Uterus (tissue), 4 donors: ENCODE measurements around the gene CARD9. TPM values are rescaled to one million over a fixed set of nuclear protein-coding genes. Genes with fewer than 3 reads are reported as not detected.

ENCODE experiments used
- DNase-seq, 2 donors: peaks; one replicate each; pipeline ENCODE4 v3.0.0-alpha.2; 2019 to 2020
- H3K27ac ChIP-seq, 2 donors: fragments of 200-600 bp; sonication (generic); 1 replicate in 1 of 2; 2 replicates in 1 of 2; pipeline ENCODE4 v1.5.1; 2016 to 2018
- H3K27me3 ChIP-seq, 2 donors: fragments of 200-600 bp; sonication (generic); one replicate each; pipeline ENCODE4 v1.5.1; 2018 to 2019; ENCODE audit warnings: control low read depth in 1 of 2
- H3K36me3 ChIP-seq, 2 donors: fragments of 200-600 bp; sonication (generic); one replicate each; pipeline ENCODE4 v1.5.1; 2019; ENCODE audit warnings: control low read depth in 1 of 2
- H3K4me1 ChIP-seq, 2 donors: fragments of 200-600 bp; sonication (generic); one replicate each; pipeline ENCODE4 v1.5.1; 2018 to 2019; ENCODE audit warnings: control low read depth in 1 of 2
- H3K4me3 ChIP-seq, 2 donors: fragments of 200-600 bp; sonication (generic); 1 replicate in 1 of 2; 2 replicates in 1 of 2; pipeline ENCODE4 v1.5.1; 2018 to 2019; ENCODE audit warnings: mild to moderate bottlenecking in 1 of 2
- H3K9me3 ChIP-seq, 2 donors: fragments of 200-600 bp; sonication (generic); one replicate each; pipeline ENCODE4 v1.5.1; 2019; ENCODE audit warnings: control low read depth in 1 of 2
- CTCF ChIP-seq, 4 experiments: fragments of 200-600 bp in 2 of 4; fragments of 450-650 bp in 2 of 4; sonication (generic) in 2 of 4; IDR thresholded peaks; one replicate each; pipeline ENCODE4 v1.5.1; 2016 to 2019; ENCODE audit warnings: antibody characterized with exemption in 4 of 4, mild to moderate bottlenecking in 2 of 4, moderate library complexity in 1 of 4
- POLR2A ChIP-seq, 2 donors: fragments of 450-650 bp; IDR thresholded peaks; one replicate each; pipeline ENCODE4 v1.6.1; 2016; ENCODE audit warnings: antibody characterized with exemption in 2 of 2, mild to moderate bottlenecking in 1 of 2, moderate library complexity in 1 of 2
- intact Hi-C: fragments of 100-400 bp; cut with DNase I; formaldehyde crosslinking; loops from one replicate; pipeline ENCODE4 v1.15.1; 2023; ENCODE audit warnings: low total_unique reads
- total RNA-seq, 4 donors: library from RNA; depleted of rRNA in 3 of 4; stranded (reverse); fragments of >200 nt in 3 of 4; gene quantifications; one replicate each; pipeline versions ENCODE4 v1.1.0 to v1.2.4, GENCODE V29; 2014 to 2023
- donor health status: DM: yes; HTN: yes; CAD: no.

The CARD9 gene
- total RNA-seq, 4 donors from 2014 or later, result under 0.01 to 10.6 (median 2.5) TPM

DNA sequence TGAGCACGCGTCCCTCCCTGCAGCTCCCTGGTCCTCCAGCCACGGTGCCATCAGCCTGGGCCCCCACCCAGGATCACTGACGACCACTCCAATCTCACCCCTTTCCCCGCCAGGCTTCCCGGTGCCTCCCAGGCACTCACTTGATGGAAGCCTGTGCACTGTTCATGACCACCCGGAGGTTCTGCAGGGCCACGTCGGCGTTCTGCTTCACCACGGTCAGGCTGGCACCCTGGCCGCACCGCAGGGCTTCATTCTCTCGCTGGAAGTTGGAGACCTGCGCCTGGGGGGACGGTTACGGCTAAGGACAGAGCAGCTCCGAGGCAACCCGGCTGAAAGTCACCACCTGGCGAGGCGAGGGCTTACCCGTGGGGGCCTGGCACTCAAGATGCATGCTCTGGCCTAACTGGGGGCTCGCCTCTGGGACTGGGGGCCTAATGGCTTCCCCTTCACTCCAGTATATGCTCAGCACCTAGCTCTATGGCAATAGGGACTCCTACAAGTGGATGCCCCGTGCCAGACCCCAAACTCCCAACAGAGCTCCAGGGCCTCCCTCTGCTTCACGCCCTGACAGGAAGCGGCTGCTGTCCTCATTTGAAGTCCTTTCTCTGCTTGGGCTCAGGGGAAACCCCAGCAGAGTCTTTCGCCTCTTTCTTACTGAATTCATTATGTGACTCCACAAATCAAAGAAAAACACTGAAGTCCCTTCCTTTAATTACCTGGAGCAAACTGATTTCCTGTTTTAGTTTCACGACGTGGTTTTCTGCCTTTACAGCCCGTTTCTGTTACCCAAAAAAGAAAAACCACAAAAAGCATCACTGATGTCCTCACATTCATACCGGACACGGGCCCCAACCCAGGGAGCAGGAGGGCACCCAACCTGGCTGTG is 30.7 kb upstream of the CARD9 start:
- Histone ChIP-seq H3K27me3 (no peaks in the 10 kb centered on the region), H3K4me3 (no peak overlapping the region), H3K9me3 (no peaks in the 10 kb centered on the region), H3K27ac (no peak overlapping the region), H3K36me3 (no peaks in the 10 kb centered on the region), H3K4me1 (peaks cover 3 to 4% of the 10 kb centered on the region in 2 donors)
- no peak for DNase-seq
- intact Hi-C loops, result no loop called here
- TF ChIP-seq POLR2A (IDR thresholded peaks at IDR 0.05) (no peak), CTCF (IDR thresholded peaks at IDR 0.05) (no peak)

DNA sequence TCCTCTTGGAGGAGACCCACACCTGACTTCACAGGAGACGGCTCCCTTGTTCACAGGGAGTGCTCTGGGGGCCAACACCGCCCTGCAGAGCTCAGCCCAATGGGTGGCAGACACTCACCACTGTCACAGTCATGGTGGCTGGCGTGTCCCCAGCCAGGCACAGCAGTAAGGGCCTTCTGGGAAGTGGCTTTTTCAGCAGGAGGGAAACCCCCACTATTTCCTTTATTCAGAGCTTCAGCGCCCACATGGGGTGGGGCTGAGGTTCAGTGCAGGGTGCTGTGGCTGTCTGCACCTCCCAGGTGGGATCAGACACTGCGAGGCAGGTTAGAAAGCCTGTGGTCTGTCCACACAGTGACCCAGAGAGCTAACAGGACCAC is 30.1 kb upstream of the CARD9 start:
- intact Hi-C loops, result no loop called here
- Histone ChIP-seq H3K9me3 (no peaks in the 10 kb centered on the region), H3K27ac (no peak overlapping the region), H3K36me3 (no peaks in the 10 kb centered on the region), H3K4me3 (no peak overlapping the region), H3K27me3 (no peaks in the 10 kb centered on the region), H3K4me1 (peaks cover 4 to 7% of the 10 kb centered on the region in 2 donors)
- no peak for DNase-seq
- TF ChIP-seq CTCF (IDR thresholded peaks at IDR 0.05) (no peak), POLR2A (IDR thresholded peaks at IDR 0.05) (no peak)

GRCh38 chr9:136402067-136402466 is 28.6 kb upstream of the CARD9 start:
- no peak for DNase-seq
- Histone ChIP-seq H3K36me3 (no peaks in the 10 kb centered on the region), H3K27me3 (no peaks in the 10 kb centered on the region), H3K4me3 (no peak overlapping the region), H3K9me3 (no peaks in the 10 kb centered on the region), H3K4me1 (peaks cover 4 to 7% of the 10 kb centered on the region in 2 donors), H3K27ac (no peak overlapping the region)
- intact Hi-C loops, result no loop called here
- no peak for TF ChIP-seq CTCF (IDR thresholded peaks at IDR 0.05)
- TF ChIP-seq POLR2A (IDR thresholded peaks at IDR 0.05), result no peak

DNA sequence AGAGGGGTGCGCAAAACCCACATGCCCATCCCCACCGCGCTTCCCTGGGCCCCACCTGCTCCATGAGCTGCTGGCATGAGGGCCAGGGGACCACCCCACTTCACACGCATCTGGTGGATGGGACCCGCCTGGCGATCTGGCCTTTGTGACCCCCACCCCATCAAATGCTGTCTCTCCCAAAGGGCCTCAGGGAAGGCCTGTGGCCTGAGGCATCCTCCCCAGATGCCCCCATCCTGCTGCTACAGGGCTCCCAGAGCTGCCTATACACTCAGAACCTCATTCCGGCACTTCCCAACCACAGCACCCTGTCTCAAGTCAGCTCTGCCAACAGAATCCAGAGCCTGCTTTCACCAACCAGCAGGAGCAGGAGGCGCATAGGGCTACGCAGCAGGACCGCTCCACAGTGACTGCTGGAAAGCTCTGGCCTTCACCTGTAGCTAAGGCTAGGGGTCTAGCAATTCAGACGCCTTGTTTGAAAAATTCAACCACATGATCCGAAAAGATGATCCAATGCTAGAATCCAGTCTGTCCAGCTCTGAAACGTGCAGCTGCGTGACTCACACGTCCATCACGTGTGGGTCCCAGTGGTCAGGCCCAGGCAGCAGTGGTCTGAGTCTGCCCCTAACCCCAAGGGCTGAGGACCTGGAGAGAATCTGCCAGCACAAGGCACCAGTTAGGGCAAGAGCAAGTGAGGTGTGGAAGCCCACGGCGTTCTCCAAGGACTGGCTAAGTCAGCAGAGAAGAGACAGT is 27.9 kb upstream of the CARD9 start:
- no peak for DNase-seq
- Histone ChIP-seq H3K36me3 (no peaks in the 10 kb centered on the region), H3K9me3 (no peaks in the 10 kb centered on the region), H3K27me3 (no peaks in the 10 kb centered on the region), H3K4me1 (peaks cover 4 to 7% of the 10 kb centered on the region in 2 donors), H3K4me3 (no peak overlapping the region), H3K27ac (no peak overlapping the region)
- intact Hi-C loops, result no loop called here
- no peak for TF ChIP-seq CTCF (IDR thresholded peaks at IDR 0.05)
- no peak for TF ChIP-seq POLR2A (IDR thresholded peaks at IDR 0.05)
